HG03060 (cell line): Measurements from ENCODE around the gene ZNF585A.
"Not testable (repeated sequence)": the region's sequence is repeated elsewhere in the genome, so short reads cannot be mapped to it uniquely, and the experiment has no call there.

Experiments used
- ATAC-seq: cut with Tn5 transposase; IDR thresholded peaks from one replicate; pipeline ENCODE4 v1.9.1; 2021; ENCODE audit warnings: low read depth, moderate number of reproducible peaks; ENCODE audit not compliant: unreplicated experiment

The ZNF585A gene

GRCh38 chr19:37172368-37173366, at the start of gene ZNF585A:
TSS of gene ZNF585A (minus strand) at chr19:37172695. CDS start at chr19:37169910, 2,785 bp downstream.
- ATAC-seq = no peak

- ATAC-seq = no peak
These were observed 48.6 kb upstream of the ZNF585A start for GRCh38 chr19:37221136-37221535.

- no peak for ATAC-seq
These were observed 47.9 kb upstream of the ZNF585A start for GRCh38 chr19:37220383-37220782.

- no peak for ATAC-seq
These were observed 46.1 kb upstream of the ZNF585A start for GRCh38 chr19:37218592-37218935.

DNA sequence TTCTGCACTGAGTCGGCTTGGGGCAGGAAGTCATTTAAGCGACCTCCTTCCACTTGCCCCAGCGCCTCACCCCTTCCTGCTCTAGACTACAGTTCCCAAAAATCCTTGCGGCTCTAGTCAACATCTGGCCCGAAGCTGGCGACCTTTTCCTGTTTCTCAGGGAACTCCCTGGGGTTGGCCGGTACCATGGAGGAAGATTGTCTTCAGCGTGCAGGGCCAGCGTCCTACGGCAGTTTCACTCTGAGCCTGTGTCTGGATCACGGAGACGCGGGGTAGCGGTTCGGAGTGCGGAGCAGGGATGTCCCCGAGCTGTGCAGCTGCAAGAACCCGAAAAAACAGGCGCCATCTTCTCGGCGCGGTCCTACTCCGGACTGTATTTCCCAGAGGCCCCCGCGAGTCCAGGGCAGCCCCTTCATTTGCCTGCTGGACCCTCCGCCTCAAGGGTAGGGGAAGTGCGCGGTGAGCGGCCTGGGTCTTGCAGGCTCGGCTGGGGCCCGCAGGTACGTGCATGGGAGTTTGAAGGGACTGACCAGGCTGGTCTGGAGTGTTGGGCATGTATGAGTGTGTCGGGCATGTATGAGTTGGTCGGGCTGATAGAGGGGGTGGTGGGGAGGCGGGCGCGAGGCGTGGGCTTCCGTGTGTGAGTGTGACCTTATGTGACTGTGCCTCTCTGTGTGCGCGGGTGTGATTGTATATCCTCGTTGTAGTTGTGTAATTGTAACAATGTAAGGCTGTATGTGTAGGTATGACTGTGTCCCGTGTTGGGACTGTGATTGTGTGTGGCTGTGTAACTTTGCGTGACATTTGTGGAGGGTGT, 45.5 kb upstream of the ZNF585A start, which contains the start of gene ZNF383:
Gene ZNF383, plus strand, starts transcription at position 440 of the 817 bp plus-strand sequence. CDS start 12,240 bp downstream, outside the sequence.
- ATAC-seq = peak; percentile 90

DNA sequence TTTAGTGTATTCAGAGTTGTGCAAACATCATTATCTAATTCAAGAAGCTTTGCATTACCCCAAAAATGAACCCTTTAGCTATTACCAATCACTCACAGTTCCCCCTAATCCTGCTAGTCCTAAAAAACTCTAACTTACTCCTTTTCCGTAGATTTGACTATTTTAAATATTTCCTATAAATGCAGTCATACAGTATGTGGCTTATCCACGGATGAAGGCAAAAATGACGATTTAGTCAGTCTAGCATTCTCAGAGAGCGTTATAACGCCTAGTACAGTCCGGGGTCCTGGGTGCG, 44.9 kb upstream of the ZNF585A start:
- ATAC-seq = peak; percentile 3

GRCh38 chr19:37197768-37198167, 25.3 kb upstream of the ZNF585A start:
- ATAC-seq = no peak

GRCh38 chr19:37197115-37197514, 24.6 kb upstream of the ZNF585A start:
- not testable (repeated sequence) for ATAC-seq

GRCh38 chr19:37195248-37195647, 22.8 kb upstream of the ZNF585A start:
- ATAC-seq = not testable (repeated sequence)

- ATAC-seq = not testable (repeated sequence)
These were observed 13.6 kb upstream of the ZNF585A start for GRCh38 chr19:37186071-37186470.

DNA sequence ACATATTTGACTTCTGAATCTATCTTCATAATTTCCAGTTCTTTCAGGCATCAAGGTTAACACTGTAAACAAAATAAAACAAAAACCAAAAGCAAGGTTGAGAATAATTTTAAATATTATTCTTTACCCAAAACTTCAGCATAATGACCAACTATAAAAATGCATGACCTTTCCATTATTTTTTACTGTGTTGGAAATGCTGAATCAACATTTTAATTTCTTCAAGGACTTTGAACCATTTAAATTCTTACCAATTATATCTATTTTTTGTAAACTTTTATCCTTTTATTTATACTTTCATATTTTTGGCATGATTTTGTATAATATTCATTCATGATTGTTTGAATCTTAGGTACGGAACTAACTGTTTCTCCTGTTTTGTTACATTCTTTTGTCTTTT, 6.9 kb downstream of the ZNF585A start:
- ATAC-seq = no peak

GRCh38 chr19:37160153-37160552, 12.3 kb downstream of the ZNF585A start:
- no peak for ATAC-seq

- no peak for ATAC-seq
These were observed 24.3 kb downstream of the ZNF585A start for GRCh38 chr19:37148214-37148613.

- no peak for ATAC-seq
These were observed 36.4 kb downstream of the ZNF585A start for GRCh38 chr19:37136111-37136510.

- ATAC-seq = no peak
These were observed 43.7 kb downstream of the ZNF585A start for GRCh38 chr19:37128821-37129177.

DNA sequence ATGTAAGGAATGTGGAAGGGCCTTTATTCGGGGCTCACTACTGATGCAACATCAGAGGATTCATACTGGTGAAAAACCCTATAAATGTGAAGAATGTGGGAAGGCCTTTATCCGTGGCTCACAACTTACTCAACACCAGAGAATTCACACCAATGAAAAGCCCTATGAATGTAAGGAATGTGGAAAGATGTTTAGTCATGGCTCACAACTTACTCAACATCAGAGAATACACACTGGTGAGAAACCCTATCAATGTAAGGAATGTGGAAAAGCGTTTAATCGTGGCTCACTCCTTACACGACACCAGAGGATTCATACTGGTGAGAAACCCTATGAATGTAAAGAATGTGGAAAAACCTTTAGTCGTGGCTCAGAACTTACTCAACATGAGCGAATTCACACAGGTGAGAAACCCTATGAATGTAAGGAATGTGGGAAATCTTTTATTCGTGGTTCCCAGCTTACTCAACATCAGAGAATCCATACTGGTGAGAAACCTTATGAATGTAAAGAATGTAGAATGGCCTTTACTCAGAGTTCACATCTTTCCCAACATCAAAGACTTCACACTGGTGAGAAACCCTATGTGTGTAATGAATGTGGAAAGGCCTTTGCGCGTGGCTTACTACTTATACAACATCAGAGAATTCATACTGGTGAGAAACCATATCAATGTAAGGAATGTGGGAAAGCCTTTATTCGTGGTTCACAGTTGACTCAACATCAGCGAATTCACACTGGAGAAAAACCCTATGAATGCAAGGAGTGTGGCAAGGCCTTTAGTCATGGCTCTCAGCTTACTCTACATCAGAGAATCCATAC, 44.3 kb downstream of the ZNF585A start:
- no peak for ATAC-seq

- ATAC-seq = not testable (repeated sequence)
These were observed 50.4 kb downstream of the ZNF585A start for GRCh38 chr19:37122093-37122492.

- no peak for ATAC-seq
These were observed 58.5 kb downstream of the ZNF585A start for GRCh38 chr19:37114001-37114400.

DNA sequence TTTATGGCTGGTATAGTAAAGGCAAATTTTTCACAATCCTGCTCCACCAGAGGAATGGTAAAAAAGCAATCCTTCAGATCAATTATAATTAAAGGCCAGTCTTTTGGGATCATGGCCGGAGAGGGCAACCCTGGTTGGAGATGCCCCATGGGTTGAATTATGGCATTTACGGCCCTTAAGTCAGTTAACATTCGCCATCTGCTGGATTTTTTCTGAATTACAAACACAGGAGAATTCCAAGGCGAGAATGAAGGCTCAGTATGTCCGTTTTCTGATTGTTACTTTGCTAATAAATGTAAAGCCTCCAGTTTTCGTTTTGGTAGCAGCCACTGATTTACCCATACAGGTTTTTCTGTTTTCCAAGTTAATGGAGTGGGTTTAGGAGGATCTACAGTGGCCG, 60.7 kb downstream of the ZNF585A start:
- not testable (repeated sequence) for ATAC-seq

DNA sequence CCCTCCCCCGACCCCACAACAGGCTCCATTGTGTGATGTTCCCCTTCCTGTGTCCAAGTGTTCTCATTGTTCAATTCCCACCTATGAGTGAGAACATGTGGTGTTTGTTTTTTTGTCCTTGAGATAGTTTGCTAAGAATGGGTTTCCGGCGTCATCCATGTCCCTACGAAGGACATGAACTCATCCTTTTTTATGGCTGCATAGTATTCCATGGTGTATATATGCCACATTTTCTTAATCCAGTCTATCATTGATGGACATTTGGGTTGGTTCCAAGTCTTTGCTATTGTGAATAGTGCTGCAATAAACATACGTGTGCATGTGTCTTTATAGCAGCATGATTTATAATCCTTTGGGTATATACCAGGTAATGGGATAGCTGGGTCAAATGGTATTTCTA, 68.4 kb downstream of the ZNF585A start:
- ATAC-seq = not testable (repeated sequence)

GRCh38 chr19:37098570-37098969, 73.9 kb downstream of the ZNF585A start:
- ATAC-seq = no peak
